A673 (cell line): ENCODE measurements around the gene ATG5. TPM values are rescaled to one million over a fixed set of nuclear protein-coding genes. Genes with fewer than 3 reads are reported as not detected.

Source experiments
- BruUV-seq: library from RNA; stranded (reverse); fragments of 400-500 nt; replicated peaks from 2 replicates; lab custom pipeline; 2021; lab: Mats Ljungman, UMichigan
- CTCF ChIA-PET: fragments of 300-600 bp; sonication (Branson Sonifier 250); formaldehyde crosslinking; loops from one replicate; lab custom pipeline; 2022; ENCODE audit warnings: antibody characterized with exemption; lab: Charles Lee
- POLR2A ChIA-PET: fragments of 300-600 bp; sonication (Branson Sonifier 250); formaldehyde crosslinking; loops from one replicate; lab custom pipeline; 2022; ENCODE audit warnings: antibody characterized with exemption; ENCODE audit not compliant: low non-redundant PET; lab: Charles Lee
- DNase-seq: peaks from one replicate; pipeline ENCODE4 v3.0.0-alpha.2; 2015; ENCODE audit warnings: low spot score
- H3K27ac ChIP-seq: fragments of 200-600 bp; sonication (generic); 2 replicates; pipeline ENCODE4 v1.5.1; 2016; ENCODE audit warnings: mixed run types, low read depth, mild to moderate bottlenecking, mixed read lengths, antibody characterized with exemption, low read length; ENCODE audit not compliant: poor library complexity, severe bottlenecking
- H3K27me3 ChIP-seq: fragments of 200-600 bp; sonication (generic); replicated peaks from 2 replicates; pipeline ENCODE4 v1.6.1; 2017; ENCODE audit warnings: mixed run types, low read depth, mild to moderate bottlenecking, mixed read lengths, antibody characterized with exemption, low read length; ENCODE audit not compliant: insufficient read depth, poor library complexity
- H3K36me3 ChIP-seq: fragments of 200-600 bp; sonication (generic); 2 replicates; pipeline ENCODE4 v1.6.1; 2016; ENCODE audit warnings: mixed run types, mild to moderate bottlenecking, mixed read lengths, antibody characterized with exemption, low read length; ENCODE audit not compliant: insufficient read depth, poor library complexity, severe bottlenecking
- H3K4me1 ChIP-seq: fragments of 200-600 bp; sonication (generic); 2 replicates; pipeline ENCODE4 v1.6.1; 2017; ENCODE audit warnings: mixed run types, mild to moderate bottlenecking, mixed read lengths, antibody characterized with exemption, low read length; ENCODE audit not compliant: insufficient read depth, poor library complexity, severe bottlenecking
- H3K4me3 ChIP-seq: fragments of 200-600 bp; sonication (generic); 2 replicates; pipeline ENCODE4 v1.5.1; 2016; ENCODE audit warnings: low read depth, mixed run types, mild to moderate bottlenecking, mixed read lengths, low read length; ENCODE audit not compliant: poor library complexity, severe bottlenecking
- H3K9me3 ChIP-seq: fragments of 200-600 bp; sonication (generic); 2 replicates; pipeline ENCODE4 v1.6.1; 2016; ENCODE audit warnings: mixed run types, low read depth, mild to moderate bottlenecking, mixed read lengths, antibody characterized with exemption, low read length; ENCODE audit not compliant: poor library complexity, severe bottlenecking
- EZH2 ChIP-seq: fragments of 200-600 bp; sonication (generic); IDR thresholded peaks from 2 replicates; pipeline ENCODE4 v1.6.1; 2017; ENCODE audit warnings: borderline replicate concordance, low read depth, mild to moderate bottlenecking, mixed read lengths, antibody characterized with exemption, low read length; ENCODE audit not compliant: poor library complexity, severe bottlenecking
- intact Hi-C: fragments of 100-400 bp; cut with micrococcal nuclease; formaldehyde crosslinking; loops from one replicate; pipeline ENCODE4 v1.10.0; 2022; ENCODE audit not compliant: unreplicated experiment
- total RNA-seq: library from RNA; stranded (reverse); gene quantifications from 2 replicates; pipeline ENCODE4 v1.2.3, GENCODE V29; 2021
- TF ChIP-seq, protein P1 (sequence below): fragments of 300-800, 200-600 bp; sonication (generic); conservative IDR thresholded peaks from 2 replicates; pipeline ENCODE4 v1.5.1; 2017; ENCODE audit warnings: low read depth, mild to moderate bottlenecking, antibody characterized with exemption, low read length, moderate library complexity, mixed read lengths

Gene ATG5
- total RNA-seq, 1 experiment from 2014 or later: 37.0 TPM

DNA sequence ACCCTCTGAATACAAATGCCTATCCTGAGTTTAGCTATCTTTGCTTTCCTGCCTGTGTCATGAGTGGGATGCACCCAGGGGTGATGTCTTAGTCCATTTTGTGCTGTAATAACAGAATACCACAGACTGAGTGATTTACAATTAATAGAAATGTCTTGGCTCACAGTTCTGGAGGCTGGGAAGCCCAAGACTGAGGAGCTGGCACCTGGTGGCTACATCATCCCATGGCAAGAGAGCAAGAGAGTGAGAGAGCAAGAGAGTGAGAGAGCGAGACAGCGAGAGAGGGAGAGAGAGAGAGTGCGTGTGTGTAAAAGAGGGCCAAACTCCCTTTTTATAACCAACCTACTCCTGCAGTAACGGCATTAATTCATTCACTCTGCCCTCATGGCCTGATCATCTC is 162.6 kb downstream of the ATG5 start:
- intact Hi-C loops: no loop called here
- CTCF ChIA-PET: no interaction called here
- POLR2A ChIA-PET: no interaction called here
- H3K9me3 ChIP-seq: no peaks in the 10 kb centered on the region
- H3K36me3 ChIP-seq: no peaks in the 10 kb centered on the region
- no TSS peak for BruUV-seq
- H3K4me3 ChIP-seq: no peak overlapping the region
- H3K27ac ChIP-seq: no peak overlapping the region
- DNase-seq: no peak
- H3K27me3 ChIP-seq: no peaks in the 10 kb centered on the region
- no peaks in the 10 kb centered on the region for H3K4me1 ChIP-seq
- TF ChIP-seq, protein P1, sequence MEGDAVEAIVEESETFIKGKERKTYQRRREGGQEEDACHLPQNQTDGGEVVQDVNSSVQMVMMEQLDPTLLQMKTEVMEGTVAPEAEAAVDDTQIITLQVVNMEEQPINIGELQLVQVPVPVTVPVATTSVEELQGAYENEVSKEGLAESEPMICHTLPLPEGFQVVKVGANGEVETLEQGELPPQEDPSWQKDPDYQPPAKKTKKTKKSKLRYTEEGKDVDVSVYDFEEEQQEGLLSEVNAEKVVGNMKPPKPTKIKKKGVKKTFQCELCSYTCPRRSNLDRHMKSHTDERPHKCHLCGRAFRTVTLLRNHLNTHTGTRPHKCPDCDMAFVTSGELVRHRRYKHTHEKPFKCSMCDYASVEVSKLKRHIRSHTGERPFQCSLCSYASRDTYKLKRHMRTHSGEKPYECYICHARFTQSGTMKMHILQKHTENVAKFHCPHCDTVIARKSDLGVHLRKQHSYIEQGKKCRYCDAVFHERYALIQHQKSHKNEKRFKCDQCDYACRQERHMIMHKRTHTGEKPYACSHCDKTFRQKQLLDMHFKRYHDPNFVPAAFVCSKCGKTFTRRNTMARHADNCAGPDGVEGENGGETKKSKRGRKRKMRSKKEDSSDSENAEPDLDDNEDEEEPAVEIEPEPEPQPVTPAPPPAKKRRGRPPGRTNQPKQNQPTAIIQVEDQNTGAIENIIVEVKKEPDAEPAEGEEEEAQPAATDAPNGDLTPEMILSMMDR: no peak
- TF ChIP-seq EZH2: no peak

- H3K4me3 ChIP-seq: no peak overlapping the region
- H3K36me3 ChIP-seq: no peaks in the 10 kb centered on the region
- H3K4me1 ChIP-seq: no peaks in the 10 kb centered on the region
- no peak overlapping the region for H3K27ac ChIP-seq
- CTCF ChIA-PET: no interaction called here
- POLR2A ChIA-PET: no interaction called here
- intact Hi-C loops: no loop called here
- no peaks in the 10 kb centered on the region for H3K27me3 ChIP-seq
- TF ChIP-seq, protein P1: no peak
- TF ChIP-seq EZH2: no peak
- BruUV-seq: no TSS peak
- H3K9me3 ChIP-seq: no peaks in the 10 kb centered on the region
- DNase-seq: no peak
Measured at GRCh38 chr6:106161893-106162292, 163.7 kb downstream of the ATG5 start.

DNA sequence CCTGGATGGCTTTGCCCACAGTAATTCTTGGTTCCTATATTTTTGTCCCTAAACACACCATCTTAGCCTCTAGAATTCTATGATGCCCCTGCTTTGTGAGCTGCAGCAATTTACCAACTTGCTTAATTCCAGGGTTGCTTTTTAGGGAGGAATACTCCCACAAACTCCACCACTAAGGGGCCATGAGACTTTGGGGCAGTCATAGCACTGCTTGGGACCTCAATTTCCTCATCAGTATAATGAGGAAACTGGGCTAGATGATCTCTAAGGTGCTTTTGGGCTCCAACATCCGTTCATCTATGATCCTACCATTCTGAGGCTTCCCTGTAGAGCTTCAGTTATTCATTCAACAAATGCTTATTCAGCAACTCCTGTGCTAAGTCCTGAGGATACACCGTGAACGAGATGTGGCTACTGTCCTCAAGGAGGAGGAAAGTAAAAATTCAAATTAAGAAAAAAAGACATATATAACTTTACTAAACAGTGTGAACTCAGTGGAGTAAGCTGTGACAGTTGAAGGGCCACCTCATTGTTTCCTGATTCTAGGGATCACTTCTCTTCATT is 164.2 kb downstream of the ATG5 start:
- intact Hi-C loops: no loop called here
- Histone ChIP-seq H3K4me3 (no peak overlapping the region), H3K9me3 (no peaks in the 10 kb centered on the region), H3K27me3 (no peaks in the 10 kb centered on the region), H3K4me1 (no peaks in the 10 kb centered on the region), H3K27ac (no peak overlapping the region), H3K36me3 (no peaks in the 10 kb centered on the region)
- no TSS peak for BruUV-seq
- CTCF ChIA-PET: no interaction called here
- no peak for TF ChIP-seq EZH2
- TF ChIP-seq, protein P1: no peak
- POLR2A ChIA-PET: no interaction called here
- DNase-seq: no peak
